Lower lobe of right lung (tissue), 2 donors: ENCODE measurements around the gene PARVA. TPM values are rescaled to one million over a fixed set of nuclear protein-coding genes. Genes with fewer than 3 reads are reported as not detected.

Source experiments
- ATAC-seq, 2 donors: fragments of 200-7000 bp; cut with Tn5 transposase; one replicate each; pipeline ENCODE4 v1.9.1; 2020 to 2022; ENCODE audit warnings: mild to moderate bottlenecking in 2 of 2, moderate library complexity in 2 of 2
- DNase-seq: peaks from one replicate; pipeline ENCODE4 v3.0.0-alpha.2; 2020
- H3K27ac ChIP-seq: fragments of 200-600 bp; one replicate; pipeline ENCODE4 v1.8.0; 2022
- H3K27me3 ChIP-seq: fragments of 200-600 bp; one replicate; pipeline ENCODE4 v1.8.0; 2022; ENCODE audit warnings: low read depth
- H3K36me3 ChIP-seq: fragments of 200-600 bp; one replicate; pipeline ENCODE4 v1.8.0; 2022; ENCODE audit warnings: mild to moderate bottlenecking
- H3K4me1 ChIP-seq: fragments of 200-600 bp; one replicate; pipeline ENCODE4 v1.8.0; 2022
- H3K4me3 ChIP-seq: fragments of 200-600 bp; one replicate; pipeline ENCODE4 v1.8.0; 2022; ENCODE audit warnings: mild to moderate bottlenecking
- H3K9me3 ChIP-seq: fragments of 200-600 bp; one replicate; pipeline ENCODE4 v1.8.0; 2022
- CTCF ChIP-seq: fragments of 200-600 bp; IDR thresholded peaks from one replicate; pipeline ENCODE4 v1.8.0; 2022; ENCODE audit warnings: antibody characterized with exemption, mild to moderate bottlenecking
- intact Hi-C: fragments of 100-400 bp; cut with DNase I; formaldehyde crosslinking; loops from one replicate; pipeline ENCODE4 v1.11.0; 2022
- total RNA-seq: library from RNA; stranded (reverse); fragmentation: NEBNext Ultra II Directional; extraction: Animal tissue kit (Norgen Biotek cat#: 25700); gene quantifications from one replicate; pipeline ENCODE4 v1.2.1, GENCODE V29; 2021
- donor health status: DM: no; HTN: yes; CAD: no; lungs with severe emphysema.

Gene PARVA
- total RNA-seq, 1 donor from 2014 or later: 58.3 TPM

- H3K27ac ChIP-seq: no peak overlapping the region
- ATAC-seq (peak in 1 of 2 donors; percentile 16), DNase-seq (no peak)
- TF ChIP-seq CTCF: no peak
- intact Hi-C loops: no loop called here
- no peaks in the 10 kb centered on the region for H3K36me3 ChIP-seq
- peaks cover 11% of the 10 kb centered on the region for H3K4me1 ChIP-seq
- H3K4me3 ChIP-seq: no peak overlapping the region
- no peaks in the 10 kb centered on the region for H3K27me3 ChIP-seq
- no peaks in the 10 kb centered on the region for H3K9me3 ChIP-seq
These were observed 80.7 kb downstream of the PARVA start for GRCh38 chr11:12458042-12458441.

- no peaks in the 10 kb centered on the region for H3K9me3 ChIP-seq
- no peak overlapping the region for H3K4me3 ChIP-seq
- no peaks in the 10 kb centered on the region for H3K4me1 ChIP-seq
- DNase-seq (no peak), ATAC-seq (no peak)
- no peaks in the 10 kb centered on the region for H3K27me3 ChIP-seq
- H3K27ac ChIP-seq: no peak overlapping the region
- no peaks in the 10 kb centered on the region for H3K36me3 ChIP-seq
- intact Hi-C loops: no loop called here
- TF ChIP-seq CTCF: no peak
These were observed 82.0 kb downstream of the PARVA start for GRCh38 chr11:12459374-12459773.

GRCh38 chr11:12459865-12460444, 82.6 kb downstream of the PARVA start:
- no peaks in the 10 kb centered on the region for H3K9me3 ChIP-seq
- ATAC-seq (no peak), DNase-seq (no peak)
- H3K4me1 ChIP-seq: no peaks in the 10 kb centered on the region
- TF ChIP-seq CTCF: no peak
- H3K27ac ChIP-seq: no peak overlapping the region
- H3K4me3 ChIP-seq: no peak overlapping the region
- no peaks in the 10 kb centered on the region for H3K36me3 ChIP-seq
- intact Hi-C loops: no loop called here
- no peaks in the 10 kb centered on the region for H3K27me3 ChIP-seq

- TF ChIP-seq CTCF: no peak
- Histone ChIP-seq H3K27me3 (no peaks in the 10 kb centered on the region), H3K36me3 (no peaks in the 10 kb centered on the region), H3K4me1 (no peaks in the 10 kb centered on the region), H3K9me3 (no peaks in the 10 kb centered on the region), H3K4me3 (no peak overlapping the region), H3K27ac (no peak overlapping the region)
- ATAC-seq (no peak), DNase-seq (no peak)
- intact Hi-C loops: no loop called here
These were observed 83.1 kb downstream of the PARVA start for GRCh38 chr11:12460466-12460865.

GRCh38 chr11:12461516-12461915, 84.1 kb downstream of the PARVA start:
- DNase-seq (no peak), ATAC-seq (no peak)
- intact Hi-C loops: no loop called here
- Histone ChIP-seq H3K4me3 (no peak overlapping the region), H3K9me3 (no peaks in the 10 kb centered on the region), H3K4me1 (no peaks in the 10 kb centered on the region), H3K27ac (no peak overlapping the region), H3K27me3 (no peaks in the 10 kb centered on the region), H3K36me3 (no peaks in the 10 kb centered on the region)
- no peak for TF ChIP-seq CTCF
